NCI-H1105 treated with DMSO at 0.1 percent for 48 hours (cell line): ENCODE data around the gene LRRC8D.
A peak's percentile ranks its signal among the peaks of the same experiment; 100 is the strongest.
"Not testable (repeated sequence)": the region's sequence is repeated elsewhere in the genome, so short reads cannot be mapped to it uniquely, and the experiment has no call there.

Experiments used
- DNase-seq: peaks from one replicate; lab custom pipeline; 2025; lab: John Stamatoyannopoulos, UW

Gene LRRC8D

GRCh38 chr1:89820422-89821321 is at the start of gene LRRC8D:
Gene LRRC8D, plus strand, starts transcription at chr1:89821032. Its CDS starts 112,037 bp downstream, at chr1:89933069.
- DNase-seq = peak; percentile 96

- no peak for DNase-seq
Measured at GRCh38 chr1:89771991-89772560, 48.8 kb upstream of the LRRC8D start.

GRCh38 chr1:89776104-89776503 is 44.7 kb upstream of the LRRC8D start:
- DNase-seq = not testable (repeated sequence)

- not testable (repeated sequence) for DNase-seq
Measured at GRCh38 chr1:89777271-89777670, 43.6 kb upstream of the LRRC8D start.

- DNase-seq = no peak
Measured at GRCh38 chr1:89779151-89779940, 41.5 kb upstream of the LRRC8D start.

GRCh38 chr1:89780721-89781120 is 40.1 kb upstream of the LRRC8D start:
- DNase-seq = peak; percentile 38

GRCh38 chr1:89781494-89782126 is 39.2 kb upstream of the LRRC8D start:
- DNase-seq = no peak

GRCh38 chr1:89786628-89787214 is 34.1 kb upstream of the LRRC8D start:
- no peak for DNase-seq

- no peak for DNase-seq
Measured at GRCh38 chr1:89790592-89790991, 30.2 kb upstream of the LRRC8D start.

- no peak for DNase-seq
Measured at GRCh38 chr1:89791064-89791726, 29.6 kb upstream of the LRRC8D start.

- no peak for DNase-seq
Measured at GRCh38 chr1:89794406-89794805, 26.4 kb upstream of the LRRC8D start.

- not testable (repeated sequence) for DNase-seq
Measured at GRCh38 chr1:89795571-89795970, 25.3 kb upstream of the LRRC8D start.

- DNase-seq = not testable (repeated sequence)
Measured at GRCh38 chr1:89797876-89798275, 23.0 kb upstream of the LRRC8D start.

GRCh38 chr1:89799495-89799894 is 21.3 kb upstream of the LRRC8D start:
- DNase-seq = no peak

GRCh38 chr1:89800022-89800655 is 20.7 kb upstream of the LRRC8D start:
- DNase-seq = no peak

GRCh38 chr1:89800718-89801117 is 20.1 kb upstream of the LRRC8D start:
- DNase-seq = no peak

GRCh38 chr1:89802051-89802450 is 18.8 kb upstream of the LRRC8D start:
- DNase-seq = peak; percentile 51

- DNase-seq = no peak
Measured at GRCh38 chr1:89802841-89803240, 18.0 kb upstream of the LRRC8D start.

GRCh38 chr1:89804642-89805237 is 16.1 kb upstream of the LRRC8D start:
- peak; percentile 74 for DNase-seq

GRCh38 chr1:89806616-89807015 is 14.2 kb upstream of the LRRC8D start:
- no peak for DNase-seq
